Central memory CD4-positive, alpha-beta T cell (primary cell): Measurements from ENCODE around the gene LCA5.
"Not testable (repeated sequence)": the region's sequence is repeated elsewhere in the genome, so short reads cannot be mapped to it uniquely, and the experiment has no call there.

ENCODE experiments used
- DNase-seq: peaks from one replicate; pipeline ENCODE4 v3.0.0; 2022

LCA5 gene

DNA sequence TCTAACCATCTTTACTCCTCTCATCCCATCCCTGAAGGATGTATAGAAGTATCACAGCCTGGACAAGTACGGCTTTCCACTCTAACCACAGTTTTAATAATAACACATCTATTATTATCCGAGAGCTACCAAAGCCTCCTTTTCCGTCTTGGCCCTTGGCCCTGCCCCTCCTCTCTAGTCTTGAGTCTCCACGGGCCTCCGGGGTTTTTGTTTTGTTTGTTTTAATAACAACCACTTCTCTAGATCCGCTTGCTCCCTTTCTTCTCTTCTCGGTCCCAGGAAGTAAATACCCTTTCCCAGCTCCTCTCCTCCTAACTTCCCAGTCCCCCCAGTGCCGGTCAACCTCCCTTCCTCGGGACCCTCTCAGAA, 661 bp downstream of the LCA5 start:
- DNase-seq: no peak

DNA sequence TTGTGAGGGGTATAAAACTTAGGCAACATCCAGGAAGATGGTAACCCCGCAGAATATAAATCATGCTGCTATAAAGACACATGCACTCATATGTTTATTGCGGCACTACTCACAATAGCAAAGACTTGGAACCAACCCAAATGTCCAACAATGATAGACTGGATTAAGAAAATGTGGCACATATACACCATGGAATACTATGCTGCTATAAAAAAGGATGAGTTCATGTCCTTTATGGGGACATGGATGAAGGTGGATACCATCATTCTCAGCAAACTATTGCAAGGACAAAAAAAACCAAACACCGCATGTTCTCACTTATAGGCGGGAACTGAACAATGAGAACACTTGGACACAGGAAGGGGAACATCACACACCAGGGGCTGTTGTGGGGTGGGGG, 7.7 kb downstream of the LCA5 start:
- not testable (repeated sequence) for DNase-seq

DNA sequence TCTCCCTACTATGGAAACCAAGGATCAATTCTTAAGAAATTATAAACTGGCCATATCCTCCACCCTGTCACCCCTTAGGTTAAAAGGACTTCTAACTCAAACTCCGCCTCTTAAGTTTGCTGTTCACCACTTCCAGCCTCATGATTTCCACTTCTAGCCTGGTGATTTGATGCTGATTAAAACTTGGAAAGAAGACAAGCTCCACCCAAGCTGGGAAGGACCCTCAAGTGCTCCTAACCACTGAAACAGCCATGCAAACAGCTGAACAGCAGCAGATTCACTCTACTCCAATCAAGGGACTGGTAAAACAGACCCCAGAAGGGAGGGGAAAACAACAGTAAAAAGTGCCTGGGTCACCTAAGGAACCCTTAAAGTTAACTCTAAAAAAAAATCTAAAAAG, 10.3 kb downstream of the LCA5 start:
- DNase-seq: no peak

DNA sequence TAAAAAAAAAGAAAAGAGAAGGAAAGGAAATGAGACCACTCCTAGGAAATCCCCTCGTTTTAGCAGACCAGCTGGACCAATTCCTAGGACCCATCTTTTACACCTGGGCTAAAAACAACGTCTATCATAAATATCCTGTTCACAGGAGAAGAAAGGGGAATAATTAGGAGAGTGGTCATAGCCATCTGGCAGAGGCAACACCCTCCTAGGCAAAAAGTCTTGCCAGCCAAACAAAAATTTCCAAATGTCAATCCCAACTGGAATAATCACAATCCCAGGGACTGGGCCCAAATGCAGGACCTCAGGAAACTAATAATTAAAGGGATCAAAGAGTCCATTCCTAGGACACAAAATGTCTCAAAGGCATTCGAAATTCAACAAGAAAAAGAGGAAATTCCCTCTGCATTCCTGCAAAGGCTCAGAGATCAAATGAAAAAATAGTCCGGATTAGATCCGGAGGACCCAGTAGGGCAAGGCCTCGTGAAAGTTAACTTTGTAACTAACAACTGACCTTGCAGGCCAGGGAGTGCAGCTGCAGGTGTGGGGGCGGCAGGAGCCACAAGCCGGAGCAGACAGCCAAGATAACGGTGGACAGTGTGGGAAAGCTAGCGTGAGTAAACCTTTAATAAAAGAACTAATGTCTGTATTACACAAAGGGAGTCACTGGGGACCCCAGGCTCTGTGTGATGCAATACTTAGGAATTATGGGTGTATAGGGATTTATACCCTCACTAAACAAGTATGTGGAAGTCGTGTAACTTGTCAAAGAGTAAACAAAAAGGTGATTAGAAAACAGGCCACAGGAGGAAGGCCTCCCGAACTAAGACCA, 11.7 kb downstream of the LCA5 start:
- no peak for DNase-seq

DNA sequence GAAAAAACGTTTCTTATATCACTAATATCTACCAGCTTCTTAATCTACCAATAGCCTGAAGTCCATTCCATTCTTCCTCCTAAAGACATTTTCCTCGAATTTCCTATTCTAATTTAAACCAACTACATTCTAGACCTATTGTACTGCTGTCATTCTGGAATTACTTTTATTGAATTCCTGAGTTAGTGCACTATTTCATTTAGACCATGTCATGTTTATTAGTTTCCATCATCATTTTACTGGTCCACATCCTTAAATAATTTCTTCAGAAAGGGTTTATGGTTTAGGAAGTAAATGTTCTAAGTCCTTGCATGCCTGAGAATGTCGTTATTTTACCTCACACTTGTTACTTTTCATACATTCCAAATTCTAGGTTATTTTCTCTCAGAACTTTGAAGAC, 13.2 kb downstream of the LCA5 start:
- DNase-seq: no peak

DNA sequence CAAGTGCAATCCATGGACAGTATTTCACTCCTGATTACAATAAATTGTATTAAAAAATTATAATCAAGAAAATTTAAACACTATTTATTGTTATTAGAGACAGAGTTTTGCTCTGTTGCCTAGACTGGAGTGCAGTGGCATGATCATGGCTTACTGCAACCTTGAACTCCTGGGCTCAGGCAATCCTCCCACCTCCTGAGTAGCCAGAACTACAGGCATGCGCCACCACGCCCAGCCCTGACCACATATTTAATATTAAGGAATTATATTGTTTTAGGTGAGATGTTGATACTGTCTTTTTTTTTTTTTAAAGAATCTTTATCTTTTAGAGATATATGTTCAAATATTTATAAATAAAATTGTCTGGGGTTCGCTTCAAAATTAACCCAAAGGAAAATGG, 14.6 kb downstream of the LCA5 start:
- no peak for DNase-seq

DNA sequence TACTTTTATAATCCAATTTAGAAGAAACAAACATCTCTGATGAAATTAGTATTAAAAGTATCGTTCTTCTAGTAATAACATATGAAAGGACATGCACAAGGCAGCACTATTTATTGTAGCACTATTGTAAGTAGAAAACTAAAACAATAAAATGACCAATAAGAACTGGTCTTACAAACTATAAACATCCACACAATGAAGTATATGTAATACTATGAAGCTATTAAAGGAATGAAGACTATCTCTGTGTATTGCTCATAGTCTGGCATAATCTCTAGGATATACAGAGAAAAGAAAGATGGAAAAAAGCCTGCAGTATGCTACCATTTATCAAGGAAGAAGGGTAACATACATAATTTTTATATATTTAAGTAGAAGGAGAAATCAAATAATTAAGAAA, 16.7 kb downstream of the LCA5 start:
- DNase-seq: no peak

DNA sequence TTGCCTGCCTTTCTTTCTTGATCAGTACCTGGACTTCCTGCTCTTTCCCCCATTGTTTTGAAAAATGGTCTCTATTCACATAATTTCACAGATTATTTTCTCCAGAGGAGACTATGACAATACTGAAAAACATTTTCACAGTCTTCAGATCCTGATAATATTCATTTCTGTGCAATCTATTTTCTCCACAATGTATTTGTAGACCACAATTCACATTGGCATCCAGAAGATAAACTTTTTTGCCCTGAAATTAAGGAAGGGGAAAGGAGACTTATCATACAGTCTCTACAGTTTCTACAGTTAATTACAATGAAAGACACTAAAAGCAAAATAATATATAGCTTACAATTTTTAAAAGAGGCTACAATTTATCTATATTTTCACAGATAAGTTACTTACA, 18.4 kb downstream of the LCA5 start:
- DNase-seq: no peak

DNA sequence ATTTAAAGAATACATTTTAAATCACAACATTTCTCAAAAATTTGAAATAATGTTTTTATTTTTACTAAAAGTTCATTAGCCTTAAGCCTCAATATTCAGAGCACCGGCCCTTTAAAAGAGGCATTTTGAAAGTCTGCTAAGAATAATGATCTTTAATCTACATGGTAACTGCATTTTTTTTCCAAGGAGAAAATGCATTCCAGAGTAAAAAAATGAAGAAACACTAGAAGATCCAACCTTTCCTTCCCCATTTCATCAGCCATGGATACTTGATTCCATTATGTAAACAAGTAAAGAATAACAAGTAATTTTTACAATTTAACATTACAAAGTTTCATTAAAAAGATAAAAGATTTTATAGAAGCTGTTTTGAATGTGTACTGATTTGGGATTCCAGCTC, 21.8 kb downstream of the LCA5 start:
- DNase-seq: no peak

DNA sequence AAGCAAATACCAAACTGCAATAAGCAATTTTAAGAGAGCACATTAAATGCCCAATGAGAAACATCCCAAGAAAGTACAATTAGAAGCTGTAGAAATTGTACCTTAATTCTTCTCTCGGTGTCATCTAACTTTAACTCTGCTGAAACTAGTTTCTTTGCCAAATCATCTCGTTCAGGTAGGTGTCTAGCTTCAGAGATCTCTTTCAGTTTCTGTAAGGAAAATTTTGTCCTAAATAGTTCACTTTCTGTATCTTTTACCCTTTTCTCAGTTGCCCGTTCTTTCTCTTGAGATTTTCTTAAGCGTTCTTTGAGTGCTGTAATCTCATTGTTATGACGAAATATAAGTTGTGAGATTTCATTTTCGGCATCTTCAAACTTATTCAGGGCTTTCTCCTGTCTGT, 24.1 kb downstream of the LCA5 start:
- no peak for DNase-seq

DNA sequence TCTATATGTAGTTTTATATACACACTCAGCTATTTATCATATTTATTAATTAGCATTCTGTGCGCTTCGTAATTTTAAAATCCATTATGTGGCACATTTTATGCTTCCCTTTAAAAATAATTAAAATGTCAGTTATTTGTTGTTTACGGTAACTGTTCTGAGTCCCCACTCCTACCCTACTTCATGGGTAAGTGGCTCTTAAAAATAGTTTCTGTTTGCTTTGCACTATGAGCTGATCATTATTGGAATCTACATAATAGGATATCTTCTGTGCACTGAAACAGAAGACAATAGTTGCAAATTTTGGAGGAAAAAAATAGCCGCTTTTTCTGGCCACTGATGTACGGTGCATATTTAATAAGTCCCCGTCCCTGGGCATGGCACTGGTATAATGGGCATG, 25.2 kb downstream of the LCA5 start:
- no peak for DNase-seq

DNA sequence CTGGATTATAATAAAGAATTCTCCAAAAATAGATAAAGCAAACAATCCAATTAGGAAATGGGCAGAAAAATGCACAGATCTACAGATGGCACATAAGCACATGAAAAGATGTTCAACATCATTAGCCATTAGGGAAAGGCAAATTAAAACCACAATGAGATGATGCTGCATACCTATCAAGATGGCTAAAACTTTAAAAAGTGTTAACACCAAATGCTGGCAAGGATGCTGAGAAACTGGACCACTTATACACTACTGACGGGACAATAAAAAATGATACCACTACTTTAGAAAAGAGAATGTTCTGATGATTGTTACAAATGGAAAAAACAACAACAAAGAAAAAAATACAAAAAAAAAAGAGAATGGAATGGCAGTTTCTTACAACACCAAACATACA, 26.5 kb downstream of the LCA5 start:
- DNase-seq: no peak

DNA sequence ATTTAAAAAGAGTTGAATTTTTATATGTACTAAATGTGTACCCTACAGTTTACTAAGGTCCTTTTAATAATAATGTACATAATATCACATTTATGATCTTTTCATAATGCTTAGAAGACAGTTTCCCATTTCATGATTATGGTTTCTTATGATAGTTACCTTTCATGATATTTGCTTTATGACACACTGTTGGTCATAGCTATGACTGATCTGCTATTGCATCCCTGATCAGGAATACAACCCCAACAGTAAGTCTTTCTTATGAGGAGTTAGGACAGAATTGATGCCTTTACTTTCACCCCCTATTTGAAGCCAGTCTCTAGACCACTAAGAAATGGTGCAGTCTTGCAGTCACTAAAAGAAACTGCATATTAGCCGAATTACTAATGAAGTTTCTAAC, 31.0 kb downstream of the LCA5 start:
- DNase-seq: no peak

DNA sequence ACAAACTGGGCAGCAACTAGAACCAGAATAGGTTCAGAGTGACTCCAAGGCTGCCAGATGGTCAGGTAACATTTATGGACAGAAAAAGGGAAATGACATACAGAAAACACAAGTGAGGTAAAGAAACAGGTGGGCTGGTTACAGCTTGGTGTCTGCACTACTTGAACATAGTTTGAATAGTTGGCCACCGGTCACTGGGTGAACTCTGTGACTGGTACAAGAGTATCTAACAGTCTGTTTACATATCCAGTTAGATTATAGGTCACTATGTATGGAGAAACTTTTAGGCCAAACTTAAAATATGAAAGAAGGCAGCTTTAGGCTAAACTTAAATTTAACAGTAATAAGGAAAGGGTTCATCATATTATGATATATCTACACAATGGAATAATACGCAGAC, 32.9 kb downstream of the LCA5 start:
- no peak for DNase-seq

DNA sequence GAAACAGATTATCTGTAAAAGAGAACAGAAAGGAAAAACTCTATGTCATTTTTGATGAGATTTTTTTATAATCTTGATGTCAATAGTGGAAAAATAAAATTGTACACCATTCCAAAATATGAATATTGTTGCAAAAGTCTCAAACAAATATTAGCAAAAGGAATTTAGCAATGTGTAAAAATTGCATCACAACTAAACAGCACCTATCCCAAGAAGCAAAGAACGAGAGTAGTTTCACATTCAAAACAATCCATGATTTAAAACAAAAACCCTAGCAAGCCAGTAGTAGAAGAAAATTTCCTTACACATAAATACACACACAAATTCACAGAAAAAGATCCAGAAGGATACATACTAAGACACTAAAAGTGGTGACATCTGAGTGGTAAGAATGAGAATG, 38.4 kb downstream of the LCA5 start:
- DNase-seq: no peak

DNA sequence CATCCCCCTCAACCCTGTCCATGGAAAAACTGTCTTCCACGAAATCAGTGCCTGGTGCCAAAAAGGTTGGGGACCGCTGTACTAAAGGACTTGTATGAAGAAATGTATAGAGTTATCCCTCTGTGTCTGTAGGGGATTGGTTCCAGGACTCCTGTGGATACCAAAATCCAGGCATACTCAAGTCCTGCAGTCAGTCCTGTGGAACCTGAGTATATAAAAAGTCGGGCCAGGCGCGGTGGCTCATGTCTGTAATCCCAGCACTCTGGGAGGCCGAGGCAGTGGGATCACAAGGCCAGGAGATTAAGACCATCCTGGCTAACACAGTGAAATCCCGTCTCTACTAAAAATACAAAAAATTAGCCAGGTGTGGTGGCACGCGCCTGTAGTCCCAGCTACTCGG, 42.0 kb downstream of the LCA5 start:
- no peak for DNase-seq

DNA sequence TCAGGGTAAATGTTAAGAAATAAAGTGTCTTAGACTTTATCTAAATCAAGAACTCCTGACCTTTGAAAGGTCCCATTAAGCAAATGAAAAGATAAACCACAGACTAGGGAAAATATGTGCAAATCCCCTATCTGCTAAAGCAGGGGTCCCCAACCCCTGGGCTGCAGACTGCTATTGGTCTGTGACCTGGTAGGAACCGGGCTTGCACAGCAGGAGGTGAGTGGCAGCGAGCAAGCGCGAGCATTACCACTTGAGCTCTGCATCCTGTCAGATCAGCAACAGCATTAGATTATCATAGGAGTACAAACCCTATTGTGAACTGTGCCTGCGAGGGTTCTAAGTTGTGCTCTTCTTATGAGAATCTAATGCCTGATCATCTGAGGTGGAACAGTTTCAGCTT, 42.4 kb downstream of the LCA5 start:
- DNase-seq: no peak

DNA sequence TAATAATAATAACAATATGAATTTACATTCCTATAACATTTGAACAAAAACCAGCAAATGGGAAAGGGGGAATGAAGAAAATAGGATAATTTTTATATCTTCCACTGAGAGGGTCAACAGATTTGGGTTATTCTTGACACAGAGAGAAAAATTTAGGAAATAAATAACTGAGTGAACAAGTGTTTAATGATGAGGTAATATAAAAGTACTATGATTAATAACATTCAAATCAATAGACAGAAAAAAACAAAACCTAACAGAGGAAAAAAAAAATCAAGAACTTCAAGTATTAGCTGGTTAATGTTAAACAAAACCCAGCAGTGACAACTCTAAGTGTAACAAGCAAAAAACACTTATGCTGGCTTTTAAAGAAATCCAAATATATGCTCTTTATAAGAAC, 66.5 kb downstream of the LCA5 start:
- no peak for DNase-seq

DNA sequence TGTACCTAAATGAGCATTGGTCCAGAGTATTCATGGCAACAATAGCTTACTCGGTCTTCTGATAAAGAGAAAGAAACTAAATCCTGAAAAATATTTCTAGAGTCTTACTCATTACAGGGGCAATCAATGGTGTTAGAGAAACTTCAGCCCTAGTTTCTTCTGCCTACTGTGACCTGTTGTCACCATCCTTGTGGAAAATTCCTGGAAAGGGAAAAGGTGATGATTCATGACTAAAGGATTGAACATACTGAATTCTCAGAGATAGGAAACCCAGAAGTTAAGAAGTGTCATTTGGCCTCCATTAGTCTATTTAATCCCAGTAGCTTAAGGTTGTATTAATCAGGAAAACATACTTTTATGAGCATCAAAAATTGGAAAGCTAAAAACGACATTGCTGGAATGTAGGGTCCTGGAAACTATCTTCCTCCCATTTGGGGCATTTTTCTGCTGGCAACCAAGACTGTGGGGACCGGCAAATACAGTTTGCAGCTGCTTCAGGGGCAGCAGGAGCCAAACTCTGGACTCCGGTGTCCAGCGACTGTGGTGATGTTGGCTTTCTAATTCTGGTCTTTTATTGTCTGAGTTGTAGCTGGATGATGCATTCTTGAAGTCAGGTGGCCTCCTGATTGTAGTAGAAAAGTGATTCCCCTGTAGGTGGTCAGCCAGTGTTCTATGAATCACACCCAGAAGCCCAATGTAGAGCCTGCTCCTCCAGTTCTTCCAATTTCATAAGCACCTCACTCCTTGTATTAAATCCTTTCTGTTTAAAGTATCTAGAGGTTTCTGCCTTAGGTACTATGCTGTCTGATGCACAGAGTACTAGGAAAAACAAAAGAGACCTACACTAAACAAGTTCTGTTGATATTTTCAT, 67.6 kb downstream of the LCA5 start:
- no peak for DNase-seq

DNA sequence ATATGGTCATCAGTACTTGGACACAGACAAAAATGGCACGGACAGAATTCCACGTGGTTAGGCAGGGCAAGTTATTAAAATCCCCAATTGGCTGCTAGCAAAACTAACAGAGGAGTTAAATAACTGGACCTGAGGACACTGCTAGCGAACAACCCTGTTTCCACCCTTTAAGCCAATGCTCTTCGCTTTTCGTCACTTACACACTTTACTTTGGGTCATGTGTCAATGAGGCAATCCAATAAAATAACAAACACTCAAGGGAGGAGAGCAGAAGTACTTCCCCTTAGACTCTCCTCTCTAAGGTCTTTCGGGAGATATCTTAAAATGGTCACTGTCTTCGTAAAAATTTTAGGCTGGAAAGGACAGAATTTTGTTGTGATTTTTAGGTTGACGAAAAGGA, 68.6 kb downstream of the LCA5 start:
- no peak for DNase-seq

DNA sequence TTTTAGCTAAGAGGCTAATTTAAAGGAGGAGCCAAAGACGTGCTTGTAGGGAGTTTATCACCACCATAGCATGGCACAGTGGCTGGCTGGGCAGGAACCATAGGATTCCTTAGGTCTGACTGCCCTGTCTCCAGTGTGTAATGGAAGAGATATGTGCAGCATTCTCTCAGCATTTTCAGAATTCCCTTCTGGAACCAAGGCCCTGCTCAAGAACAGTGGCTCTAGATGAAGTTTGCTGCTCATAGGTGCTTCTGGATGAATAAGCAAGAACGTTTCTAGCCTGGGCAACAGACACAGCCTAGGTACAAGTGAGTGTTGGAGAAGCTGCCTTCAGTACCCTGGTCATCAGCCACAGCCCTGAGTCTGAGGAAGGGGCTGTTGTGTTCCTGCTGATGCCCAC, 69.1 kb downstream of the LCA5 start:
- DNase-seq: no peak

DNA sequence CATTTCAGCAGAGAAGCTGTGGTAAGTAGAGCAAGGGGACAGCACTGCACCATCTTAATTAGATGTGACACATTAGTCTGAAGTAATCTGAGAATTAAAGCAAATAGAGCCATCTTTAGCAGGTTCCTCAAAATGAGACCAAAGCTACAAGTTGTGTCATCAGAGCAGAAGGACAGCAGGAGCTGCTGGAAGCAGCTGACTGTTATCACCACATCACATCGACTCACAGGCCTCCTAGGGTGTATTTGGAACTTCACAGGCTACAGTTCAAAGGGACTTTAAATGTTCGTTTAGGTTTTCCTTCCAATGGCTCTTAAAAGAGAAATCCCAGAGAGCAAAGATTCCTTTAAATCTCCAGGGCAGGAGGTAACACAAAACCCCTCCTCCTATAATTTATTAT, 69.5 kb downstream of the LCA5 start:
- no peak for DNase-seq

DNA sequence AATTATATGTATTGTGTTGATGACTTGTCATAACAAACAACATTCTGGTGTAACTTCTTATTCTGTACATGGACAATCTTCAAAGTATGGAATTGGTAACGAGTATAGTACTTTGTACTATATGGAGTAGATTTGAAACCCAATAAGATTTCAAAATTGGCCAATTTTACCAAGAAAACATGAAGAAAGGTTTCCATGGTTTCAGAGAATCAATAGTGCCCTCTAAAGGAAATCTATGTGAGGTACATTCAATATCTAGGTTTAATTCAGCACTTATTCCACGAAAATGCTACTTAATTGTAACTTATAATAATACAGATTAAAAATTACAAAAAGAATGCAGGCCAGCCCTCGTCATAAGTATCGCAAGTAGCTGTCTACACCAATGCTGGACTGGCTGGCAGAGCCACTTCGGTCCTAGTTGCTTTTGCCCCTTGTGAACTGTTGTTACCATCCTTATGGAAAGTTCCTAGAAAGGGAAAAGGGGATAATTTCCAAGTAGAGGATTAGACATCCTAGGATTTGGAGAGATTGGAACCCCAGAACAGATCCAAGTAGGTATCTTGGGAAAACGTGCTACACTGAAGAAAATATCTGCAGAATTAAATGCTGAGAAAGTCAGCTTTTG, 70.9 kb downstream of the LCA5 start:
- no peak for DNase-seq

DNA sequence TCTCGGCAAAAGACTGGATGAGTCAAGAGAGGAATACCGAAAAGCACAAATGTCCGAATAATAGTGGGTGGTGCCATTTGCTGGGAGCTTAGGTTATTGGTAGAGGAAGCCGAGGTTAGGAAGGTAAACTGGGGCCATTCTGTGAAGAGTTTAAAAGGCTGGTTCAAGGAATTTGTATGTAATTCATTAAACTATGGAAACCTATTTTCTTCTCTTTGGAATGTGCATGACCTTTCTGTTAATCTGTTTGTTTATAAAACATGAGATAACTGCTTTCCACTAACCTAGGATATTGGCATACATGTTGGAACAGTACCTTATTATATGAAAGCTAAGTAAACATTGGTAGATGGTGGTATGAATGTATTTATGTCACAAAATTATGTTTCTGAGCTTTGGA, 71.8 kb downstream of the LCA5 start:
- DNase-seq: no peak
